IMR-90 (cell line): ENCODE measurements around the gene PBX3. TPM values are rescaled to one million over a fixed set of nuclear protein-coding genes. Genes with fewer than 3 reads are reported as not detected.
A peak's percentile ranks its signal among the peaks of the same experiment; 100 is the strongest.

Experiments
- ATAC-seq: fragments of 200-7000 bp; cut with Tn5 transposase; 2 replicates; pipeline ENCODE4 v1.9.1; 2020; ENCODE audit warnings: low read depth, mild to moderate bottlenecking, moderate library complexity
- BruUV-seq: library from RNA; stranded (reverse); fragments of 400-500 nt; replicated peaks from 2 replicates; lab custom pipeline; 2021; lab: Mats Ljungman, UMichigan
- CTCF ChIA-PET: fragments of 300-600 bp; formaldehyde crosslinking; extraction: SDS; loops from one replicate; lab custom pipeline; 2021; ENCODE audit warnings: antibody characterized with exemption; lab: Yijun Ruan, JAX
- POLR2A ChIA-PET: fragments of 300-600 bp; sonication (Branson Sonifier 250); formaldehyde crosslinking; loops from one replicate; lab custom pipeline; 2022; ENCODE audit warnings: antibody characterized with exemption; ENCODE audit not compliant: unreplicated experiment; lab: Charles Lee
- DNase-seq: peaks from one replicate; pipeline ENCODE4 v3.0.0; 2013
- H2AFZ ChIP-seq: replicated peaks from 2 replicates; pipeline ENCODE3; 2013; ENCODE audit warnings: low read length, mild to moderate bottlenecking; ENCODE audit not compliant: poor library complexity
- H2AK5ac ChIP-seq: 2 replicates; pipeline ENCODE4 v1.6.1; 2013; ENCODE audit warnings: low read depth, low read length, inconsistent platforms
- H2AK9ac ChIP-seq: replicated peaks from 2 replicates; pipeline ENCODE3; 2013; ENCODE audit warnings: mild to moderate bottlenecking, low read depth, low read length, moderate library complexity; ENCODE audit not compliant: poor library complexity
- H2BK120ac ChIP-seq: 2 replicates; pipeline ENCODE4 v1.6.1; 2013; ENCODE audit warnings: low read depth, low read length, inconsistent platforms
- H2BK15ac ChIP-seq: 3 replicates; pipeline ENCODE4 v1.6.1; 2013; ENCODE audit warnings: low read depth, low read length, inconsistent platforms
- H2BK20ac ChIP-seq: 2 replicates; pipeline ENCODE4 v1.6.1; 2013; ENCODE audit warnings: low read depth, mild to moderate bottlenecking, inconsistent platforms, low read length, moderate library complexity
- H2BK5ac ChIP-seq: 2 replicates; pipeline ENCODE4 v1.6.1; 2013; ENCODE audit warnings: mild to moderate bottlenecking, low read depth, low read length, inconsistent platforms; ENCODE audit not compliant: poor library complexity, severe bottlenecking
- H3K14ac ChIP-seq: replicated peaks from 2 replicates; pipeline ENCODE4 v1.6.1; 2013; ENCODE audit warnings: low read depth, low read length, inconsistent platforms
- H3K18ac ChIP-seq: 2 replicates; pipeline ENCODE4 v1.6.1; 2013; ENCODE audit warnings: low read depth, low read length, control low read depth
- H3K23ac ChIP-seq: 2 replicates; pipeline ENCODE4 v1.6.1; 2013; ENCODE audit warnings: low read depth, low read length, inconsistent platforms
- H3K27ac ChIP-seq: 2 replicates; pipeline ENCODE4 v1.5.1; 2013; ENCODE audit warnings: mild to moderate bottlenecking, control low read depth, low read length; ENCODE audit not compliant: insufficient read depth
- H3K27me3 ChIP-seq: 2 replicates; pipeline ENCODE4 v1.6.1; 2013; ENCODE audit warnings: low read length; ENCODE audit not compliant: control insufficient read depth, insufficient read depth
- H3K36me3 ChIP-seq: 2 replicates; pipeline ENCODE4 v1.6.1; 2013; ENCODE audit warnings: low read length, mixed read lengths; ENCODE audit not compliant: control insufficient read depth, insufficient read depth
- H3K4ac ChIP-seq: 2 replicates; pipeline ENCODE4 v1.6.1; 2013; ENCODE audit warnings: low read depth, low read length, inconsistent platforms
- H3K4me1 ChIP-seq: 2 replicates; pipeline ENCODE4 v1.6.1; 2013; ENCODE audit warnings: low read length, mixed read lengths; ENCODE audit not compliant: control insufficient read depth, insufficient read depth
- H3K4me2 ChIP-seq: 2 replicates; pipeline ENCODE4 v1.6.1; 2013; ENCODE audit warnings: low read depth, mild to moderate bottlenecking, control low read depth, low read length, moderate library complexity
- H3K4me3 ChIP-seq: 2 replicates; pipeline ENCODE4 v1.5.1; 2013; ENCODE audit warnings: low read depth, mild to moderate bottlenecking, control low read depth, low read length, moderate library complexity; ENCODE audit not compliant: insufficient read depth
- H3K56ac ChIP-seq: 2 replicates; pipeline ENCODE4 v1.6.1; 2013; ENCODE audit warnings: low read length, inconsistent platforms; ENCODE audit not compliant: insufficient read depth; ENCODE audit errors: extremely low read depth
- H3K79me1 ChIP-seq, 2 experiments: 2 replicates each; pipeline ENCODE4 v1.6.1; 2013; ENCODE audit warnings: low read length in 2 of 2, inconsistent platforms in 1 of 2, low read depth in 1 of 2
- H3K9ac ChIP-seq: 2 replicates; pipeline ENCODE4 v1.6.1; 2013; ENCODE audit warnings: low read depth, low read length, control low read depth
- H3K9me1 ChIP-seq: 2 replicates; pipeline ENCODE4 v1.6.1; 2013; ENCODE audit warnings: low read length, inconsistent platforms; ENCODE audit not compliant: insufficient read depth
- H3K9me3 ChIP-seq: 2 replicates; pipeline ENCODE4 v1.6.1; 2013; ENCODE audit warnings: low read length; ENCODE audit not compliant: control insufficient read depth, insufficient read depth
- H4K20me1 ChIP-seq: 2 replicates; pipeline ENCODE4 v1.6.1; 2013; ENCODE audit warnings: low read length, inconsistent platforms; ENCODE audit not compliant: insufficient read depth
- H4K5ac ChIP-seq: 2 replicates; pipeline ENCODE4 v1.6.1; 2013; ENCODE audit warnings: mild to moderate bottlenecking, low read depth, low read length, control low read depth
- H4K8ac ChIP-seq, 2 experiments: 2 replicates each; pipeline ENCODE4 v1.6.1; 2013; ENCODE audit warnings: low read depth in 2 of 2, low read length in 2 of 2, control low read depth in 1 of 2, inconsistent platforms in 1 of 2
- H4K91ac ChIP-seq: 2 replicates; pipeline ENCODE4 v1.6.1; 2013; ENCODE audit warnings: low read depth, low read length, inconsistent platforms; ENCODE audit not compliant: insufficient read depth
- BHLHE40 ChIP-seq: fragments of 150-350 bp; IDR thresholded peaks from 2 replicates; pipeline ENCODE4 v1.6.1; 2016; ENCODE audit warnings: mild to moderate bottlenecking, low read depth, low read length
- CEBPB ChIP-seq: IDR thresholded peaks from 2 replicates; pipeline ENCODE4 v1.6.1; 2012; ENCODE audit warnings: low read depth, low read length, improper control_type of control experiment
- CHD1 ChIP-seq: IDR thresholded peaks from 2 replicates; pipeline ENCODE4 v1.6.1; 2012; ENCODE audit warnings: low read depth, low read length, improper control_type of control experiment
- ELK1 ChIP-seq: fragments of 150-350 bp; IDR thresholded peaks from 2 replicates; pipeline ENCODE4 v1.6.1; 2016; ENCODE audit warnings: low read depth, mild to moderate bottlenecking, low read length, moderate library complexity, borderline replicate concordance
- FOS ChIP-seq: fragments of 150-350 bp; IDR thresholded peaks from 2 replicates; pipeline ENCODE4 v1.6.1; 2016; ENCODE audit warnings: low read depth, low read length
- MAFK ChIP-seq: IDR thresholded peaks from 2 replicates; pipeline ENCODE4 v1.6.1; 2012; ENCODE audit warnings: low read depth, low read length, improper control_type of control experiment
- MAZ ChIP-seq: IDR thresholded peaks from 2 replicates; pipeline ENCODE4 v1.6.1; 2012; ENCODE audit warnings: low read depth, mild to moderate bottlenecking, low read length, improper control_type of control experiment, moderate library complexity, borderline replicate concordance
- MXI1 ChIP-seq: IDR thresholded peaks from 2 replicates; pipeline ENCODE4 v1.6.1; 2012; ENCODE audit warnings: low read depth, mild to moderate bottlenecking, low read length, moderate library complexity, borderline replicate concordance
- NFE2L2 ChIP-seq: fragments of 150-350 bp; IDR thresholded peaks from 2 replicates; pipeline ENCODE4 v1.6.1; 2016; ENCODE audit warnings: low read depth, mild to moderate bottlenecking, low read length
- POLR2A ChIP-seq: IDR thresholded peaks from 2 replicates; pipeline ENCODE4 v1.6.1; 2012; ENCODE audit warnings: mild to moderate bottlenecking, low read depth, low read length
- RAD21 ChIP-seq: IDR thresholded peaks from 2 replicates; pipeline ENCODE4 v1.6.1; 2012; ENCODE audit warnings: low read length, improper control_type of control experiment
- RCOR1 ChIP-seq: IDR thresholded peaks from 2 replicates; pipeline ENCODE4 v1.6.1; 2012; ENCODE audit warnings: mild to moderate bottlenecking, low read length, improper control_type of control experiment; ENCODE audit not compliant: insufficient replicate concordance
- RFX5 ChIP-seq: IDR thresholded peaks from 2 replicates; pipeline ENCODE4 v1.8.0; 2012; ENCODE audit warnings: low read depth, mild to moderate bottlenecking, low read length, moderate library complexity
- SMC3 ChIP-seq: fragments of 150-350 bp; IDR thresholded peaks from 2 replicates; pipeline ENCODE4 v1.6.1; 2016; ENCODE audit warnings: low read depth, mild to moderate bottlenecking, antibody characterized with exemption, low read length, moderate library complexity
- WGBS, 2 experiments: methylation state at CpG; one replicate each; pipeline versions ENCODE4 v1.1.5 to v1.1.7; 2013; ENCODE audit warnings: missing lambda C conversion rate in 2 of 2; ENCODE audit not compliant: insufficient read length in 1 of 2; ENCODE audit errors: extremely low coverage in 2 of 2; 5-methylcytosine and 5-hydroxymethylcytosine counted together
- dilution Hi-C: fragments of 300-500 bp; cut with HindIII; formaldehyde crosslinking; loops from one replicate; pipeline ENCODE4 v1.14.3; 2018; ENCODE audit warnings: low sequenced_read_pairs; ENCODE audit not compliant: unreplicated experiment
- in situ Hi-C: fragments of 300-500 bp; cut with MboI; formaldehyde crosslinking; loops from 3 replicates; pipeline ENCODE4 v1.14.3; 2019; ENCODE audit warnings: low sequenced_read_pairs, inconsistent platforms, mixed read lengths
- intact Hi-C: fragments of 100-400 bp; cut with micrococcal nuclease; formaldehyde crosslinking; loops from 2 replicates; pipeline ENCODE4 v1.10.0; 2022
- polyA plus RNA-seq, 3 experiments: library from polyadenylated mRNA; depleted of rRNA; stranded (reverse); fragments of >200 nt; gene quantifications; 2 replicates each; pipeline ENCODE4 v1.2.3, GENCODE V29; 2012; ENCODE audit warnings: low replicate concordance in 1 of 3
- total RNA-seq: library from RNA; depleted of rRNA; stranded (reverse); fragments of >200 nt; gene quantifications from 2 replicates; pipeline ENCODE4 v1.2.3, GENCODE V29; 2012
- TF ChIP-seq, protein P1 (sequence below): fragments of 150-350 bp; IDR thresholded peaks from 2 replicates; pipeline ENCODE4 v1.6.1; 2017; ENCODE audit warnings: mild to moderate bottlenecking, antibody characterized with exemption, low read length, low read depth
- TF ChIP-seq, protein P2 (sequence below): conservative IDR thresholded peaks from 2 replicates; pipeline ENCODE4 v1.5.1; 2012; ENCODE audit warnings: mild to moderate bottlenecking, low read depth, low read length, improper control_type of control experiment

The PBX3 gene
- total and polyA plus RNA-seq, 2 of the 4 experiments (the other 2 are of a cell fraction) = 12.0 to 15.6 TPM

DNA sequence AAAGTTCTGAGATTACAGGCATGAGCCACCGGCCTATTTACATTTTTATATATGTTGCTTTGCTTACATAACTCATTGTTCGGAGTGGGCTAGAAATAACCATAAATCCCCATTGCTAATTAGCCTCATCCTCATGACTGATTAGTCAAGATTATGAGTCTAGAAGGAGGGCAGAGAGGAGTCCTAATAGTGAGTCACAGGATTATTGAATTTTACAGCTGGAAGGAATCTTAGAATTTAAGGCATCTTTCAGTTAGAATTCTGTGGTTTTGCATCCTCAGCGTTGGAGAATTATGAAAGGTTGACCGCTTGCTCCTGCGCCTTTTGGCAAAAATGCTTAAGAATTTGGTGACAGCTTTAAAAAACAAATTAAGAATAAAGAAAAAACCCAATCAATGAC lies 2.6 kb upstream of the PBX3 start:
- Histone ChIP-seq H3K27me3 (no peaks in the 10 kb centered on the region), H2BK120ac (no peak overlapping the region), H2AK5ac (no peak overlapping the region), H3K4ac (no peak overlapping the region), H4K8ac (no peak overlapping the region), H2AK9ac (no peak overlapping the region), H3K36me3 (no peaks in the 10 kb centered on the region), H3K23ac (no peak overlapping the region), H4K20me1 (peaks cover 3% of the 10 kb centered on the region; the same call in 1 of the 2 replicates), H3K79me1 (peaks cover 7 to 27% of the 10 kb centered on the region in 2 experiments; a peak in 2 of 4 replicates), H3K18ac (no peak overlapping the region), H3K4me3 (no peak overlapping the region), H4K5ac (no peak overlapping the region), H3K9me1 (peaks cover 4% of the 10 kb centered on the region), H3K27ac (no peak overlapping the region), H3K9me3 (no peaks in the 10 kb centered on the region), H2BK5ac (no peak overlapping the region), H3K4me2 (no peak overlapping the region; the same call in 1 of the 2 replicates), H3K56ac (no peak overlapping the region), H4K91ac (no peak overlapping the region), H2BK20ac (no peak overlapping the region), H3K4me1 (peaks cover 6% of the 10 kb centered on the region), H2BK15ac (no peak overlapping the region), H3K9ac (no peak overlapping the region), H3K14ac (no peak overlapping the region), H2AFZ (no peak overlapping the region)
- dilution Hi-C loops (no loop called here), intact Hi-C loops (loop anchor here (5.0 to 10.0 kb wide), 4 partner anchors 143 to 750 kb away; no protein-coding TSS in a partner anchor), in situ Hi-C loops (no loop called here)
- POLR2A ChIA-PET = no interaction called here
- CTCF ChIA-PET = interaction anchor here (0.8 kb wide), 1 partner anchor 11 kb away, joined by 3 read pairs; no protein-coding TSS in a partner anchor
- TF ChIP-seq CEBPB (no peak), ELK1 (no peak), BHLHE40 (no peak), FOS (peak; percentile 22; the same call in 1 of the 2 replicates), POLR2A (no peak), SMC3 (no peak), CHD1 (no peak), RAD21 (0 out of 2 replicates have a peak, but pooled peaks have one; percentile 10), MAFK (0 out of 2 replicates have a peak, but pooled peaks have one; percentile 26), RFX5 (no peak), MXI1 (no peak), NFE2L2 (no peak), MAZ (no peak), RCOR1 (no peak)
- TF ChIP-seq, protein P1, sequence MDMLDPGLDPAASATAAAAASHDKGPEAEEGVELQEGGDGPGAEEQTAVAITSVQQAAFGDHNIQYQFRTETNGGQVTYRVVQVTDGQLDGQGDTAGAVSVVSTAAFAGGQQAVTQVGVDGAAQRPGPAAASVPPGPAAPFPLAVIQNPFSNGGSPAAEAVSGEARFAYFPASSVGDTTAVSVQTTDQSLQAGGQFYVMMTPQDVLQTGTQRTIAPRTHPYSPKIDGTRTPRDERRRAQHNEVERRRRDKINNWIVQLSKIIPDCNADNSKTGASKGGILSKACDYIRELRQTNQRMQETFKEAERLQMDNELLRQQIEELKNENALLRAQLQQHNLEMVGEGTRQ = no peak
- TF ChIP-seq, protein P2, sequence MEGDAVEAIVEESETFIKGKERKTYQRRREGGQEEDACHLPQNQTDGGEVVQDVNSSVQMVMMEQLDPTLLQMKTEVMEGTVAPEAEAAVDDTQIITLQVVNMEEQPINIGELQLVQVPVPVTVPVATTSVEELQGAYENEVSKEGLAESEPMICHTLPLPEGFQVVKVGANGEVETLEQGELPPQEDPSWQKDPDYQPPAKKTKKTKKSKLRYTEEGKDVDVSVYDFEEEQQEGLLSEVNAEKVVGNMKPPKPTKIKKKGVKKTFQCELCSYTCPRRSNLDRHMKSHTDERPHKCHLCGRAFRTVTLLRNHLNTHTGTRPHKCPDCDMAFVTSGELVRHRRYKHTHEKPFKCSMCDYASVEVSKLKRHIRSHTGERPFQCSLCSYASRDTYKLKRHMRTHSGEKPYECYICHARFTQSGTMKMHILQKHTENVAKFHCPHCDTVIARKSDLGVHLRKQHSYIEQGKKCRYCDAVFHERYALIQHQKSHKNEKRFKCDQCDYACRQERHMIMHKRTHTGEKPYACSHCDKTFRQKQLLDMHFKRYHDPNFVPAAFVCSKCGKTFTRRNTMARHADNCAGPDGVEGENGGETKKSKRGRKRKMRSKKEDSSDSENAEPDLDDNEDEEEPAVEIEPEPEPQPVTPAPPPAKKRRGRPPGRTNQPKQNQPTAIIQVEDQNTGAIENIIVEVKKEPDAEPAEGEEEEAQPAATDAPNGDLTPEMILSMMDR = no peak
- ATAC-seq = no peak
- no TSS peak for BruUV-seq
- no CpG with 5 or more reads among the region's 5 CpGs for WGBS, 2 experiments
- peak; percentile 79 for DNase-seq
